DMS114 treated with DMSO at 0.1 percent for 48 hours (cell line): ENCODE measurements around the gene OR2G6.
"Not testable (repeated sequence)": the region's sequence is repeated elsewhere in the genome, so short reads cannot be mapped to it uniquely, and the experiment has no call there.

ENCODE experiments used
- DNase-seq: peaks from one replicate; lab custom pipeline; 2025; ENCODE audit not compliant: unreplicated experiment; lab: John Stamatoyannopoulos, UW

OR2G6 gene

GRCh38 chr1:248507773-248508172 is at the start of gene OR2G6:
TSS of gene OR2G6 (plus strand) at chr1:248508073. CDS start at chr1:248521647, 13,574 bp downstream.
- DNase-seq = not testable (repeated sequence)

- DNase-seq = not testable (repeated sequence)
These were observed 48.8 kb upstream of the OR2G6 start for GRCh38 chr1:248459117-248459516.

- no peak for DNase-seq
These were observed 36.7 kb upstream of the OR2G6 start for GRCh38 chr1:248471154-248471553.

- DNase-seq = not testable (repeated sequence)
These were observed 35.8 kb upstream of the OR2G6 start for GRCh38 chr1:248472111-248472510.

- not testable (repeated sequence) for DNase-seq
These were observed 34.8 kb upstream of the OR2G6 start, which contains the start of gene OR2T3 for GRCh38 chr1:248473051-248473450. TSS of gene OR2T3 (plus strand) at chr1:248473351. CDS start at chr1:248473351, 0 bp downstream.

GRCh38 chr1:248475660-248476059 is 32.2 kb upstream of the OR2G6 start:
- not testable (repeated sequence) for DNase-seq

- DNase-seq = not testable (repeated sequence)
These were observed 25.9 kb upstream of the OR2G6 start for GRCh38 chr1:248481686-248482579.

- DNase-seq = not testable (repeated sequence)
These were observed 19.6 kb upstream of the OR2G6 start, which contains the start of gene OR2T5 for GRCh38 chr1:248488289-248488688. TSS of gene OR2T5 (plus strand) at chr1:248488589. CDS start at chr1:248488589, 0 bp downstream.

GRCh38 chr1:248496661-248497060 is 11.2 kb upstream of the OR2G6 start:
- DNase-seq = not testable (repeated sequence)

- not testable (repeated sequence) for DNase-seq
These were observed 7.4 kb upstream of the OR2G6 start for GRCh38 chr1:248500305-248501035.

- DNase-seq = not testable (repeated sequence)
These were observed 2.3 kb downstream of the OR2G6 start for GRCh38 chr1:248510217-248510616.

- no peak for DNase-seq
These were observed 14.0 kb downstream of the OR2G6 start for GRCh38 chr1:248521856-248522255.

GRCh38 chr1:248537449-248537848 is 29.6 kb downstream of the OR2G6 start:
- DNase-seq = not testable (repeated sequence)

GRCh38 chr1:248547383-248547782 is 39.5 kb downstream of the OR2G6 start:
- not testable (repeated sequence) for DNase-seq

GRCh38 chr1:248551027-248551426 is 43.2 kb downstream of the OR2G6 start:
- DNase-seq = not testable (repeated sequence)

GRCh38 chr1:248562672-248563071 is 54.8 kb downstream of the OR2G6 start, which contains the start of gene OR2T29:
TSS of gene OR2T29 (minus strand) at chr1:248562772. CDS start at chr1:248559491, 3,281 bp downstream.
- DNase-seq = not testable (repeated sequence)

GRCh38 chr1:248565530-248566373 is 57.9 kb downstream of the OR2G6 start:
- DNase-seq = not testable (repeated sequence)

GRCh38 chr1:248569049-248569448 is 61.2 kb downstream of the OR2G6 start:
- not testable (repeated sequence) for DNase-seq

- not testable (repeated sequence) for DNase-seq
These were observed 62.9 kb downstream of the OR2G6 start for GRCh38 chr1:248570811-248571210.

GRCh38 chr1:248572049-248572448 is 64.2 kb downstream of the OR2G6 start:
- not testable (repeated sequence) for DNase-seq
